HUES64 (cell line): Measurements from ENCODE around the gene HPDL. TPM values are rescaled to one million over a fixed set of nuclear protein-coding genes. Genes with fewer than 3 reads are reported as not detected.
A peak's percentile ranks its signal among the peaks of the same experiment; 100 is the strongest.
"Not testable (repeated sequence)": the region's sequence is repeated elsewhere in the genome, so short reads cannot be mapped to it uniquely, and the experiment has no call there.

Experiments
- H3K27ac ChIP-seq: 2 replicates; pipeline ENCODE4 v1.7.0; 2013; ENCODE audit warnings: low read depth, low read length, inconsistent platforms
- H3K27me3 ChIP-seq: 2 replicates; pipeline ENCODE4 v1.6.1; 2013; ENCODE audit warnings: mild to moderate bottlenecking, low read length; ENCODE audit not compliant: insufficient read depth
- H3K36me3 ChIP-seq: 2 replicates; pipeline ENCODE4 v1.6.1; 2013; ENCODE audit warnings: mild to moderate bottlenecking, low read length; ENCODE audit not compliant: insufficient read depth
- H3K4me1 ChIP-seq: 2 replicates; pipeline ENCODE4 v1.6.1; 2013; ENCODE audit warnings: mild to moderate bottlenecking, low read length, moderate library complexity; ENCODE audit not compliant: insufficient read depth
- H3K4me3 ChIP-seq: 2 replicates; pipeline ENCODE4 v1.5.1; 2013; ENCODE audit warnings: mild to moderate bottlenecking, low read length, moderate library complexity
- H3K9ac ChIP-seq: 2 replicates; pipeline ENCODE4 v1.6.1; 2013; ENCODE audit warnings: mild to moderate bottlenecking, low read depth, low read length
- H3K9me3 ChIP-seq: 2 replicates; pipeline ENCODE4 v1.6.1; 2013; ENCODE audit warnings: low read depth, low read length; ENCODE audit not compliant: insufficient read depth
- WGBS: fragments of 150-250, 120-280 bp; methylation state at CpG from one replicate; pipeline ENCODE4 v1.1.7; 2013; ENCODE audit warnings: missing lambda C conversion rate; 5-methylcytosine and 5-hydroxymethylcytosine counted together
- polyA plus RNA-seq, 2 experiments: library from polyadenylated mRNA; stranded (reverse); fragments of 50-300 nt; gene quantifications; one replicate each; pipeline ENCODE4 v1.2.3, GENCODE V29; 2013

The HPDL gene
- polyA plus RNA-seq (2013, experiment 1 of 2), result 3.2 TPM
- 3.9 TPM for polyA plus RNA-seq (2013, experiment 2 of 2)

- no peaks in the 10 kb centered on the region for H3K27me3 ChIP-seq
- peaks cover 27% of the 10 kb centered on the region for H3K4me1 ChIP-seq
- H3K36me3 ChIP-seq, result peaks cover 18% of the 10 kb centered on the region
- WGBS, result 85% methylated on average over 96 of the region's 96 CpGs
- peak within 1 kb of the TSS; percentile 40 for H3K9ac ChIP-seq
- no peaks in the 10 kb centered on the region for H3K9me3 ChIP-seq
- peak within 1 kb of the TSS; percentile 48 for H3K27ac ChIP-seq
- peak within 1 kb of the TSS; percentile 35 for H3K4me3 ChIP-seq
Observed at GRCh38 chr1:45326627-45327623, at the start of gene HPDL. TSS of gene HPDL (plus strand) at chr1:45326895. CDS start at chr1:45327149, 254 bp downstream.

GRCh38 chr1:45282351-45282750, 44.3 kb upstream of the HPDL start:
- peaks cover 9% of the 10 kb centered on the region for H3K9me3 ChIP-seq
- no peak overlapping the region for H3K4me3 ChIP-seq
- no peaks in the 10 kb centered on the region for H3K36me3 ChIP-seq
- H3K27me3 ChIP-seq, result no peaks in the 10 kb centered on the region
- H3K9ac ChIP-seq, result no peak overlapping the region
- H3K4me1 ChIP-seq, result no peaks in the 10 kb centered on the region
- WGBS, result 92% methylated on average over 2 of the region's 3 CpGs
- no peak overlapping the region for H3K27ac ChIP-seq

GRCh38 chr1:45284858-45285257, 41.8 kb upstream of the HPDL start:
- H3K9me3 ChIP-seq, H3K4me1 ChIP-seq, H3K27me3 ChIP-seq, H3K9ac ChIP-seq, H3K36me3 ChIP-seq, H3K27ac ChIP-seq, H3K4me3 ChIP-seq: not testable (repeated sequence)
- WGBS, result 83% methylated on average over 9 of the region's 9 CpGs

GRCh38 chr1:45286521-45286920, 40.2 kb upstream of the HPDL start:
- no CpG with 5 or more reads among the region's 3 CpGs for WGBS

GRCh38 chr1:45291002-45291401, 35.7 kb upstream of the HPDL start:
- not testable (repeated sequence) for H3K4me1 ChIP-seq, H3K36me3 ChIP-seq, H3K27me3 ChIP-seq, H3K27ac ChIP-seq, H3K9me3 ChIP-seq, H3K4me3 ChIP-seq, H3K9ac ChIP-seq
- 95% methylated on average over 6 of the region's 6 CpGs for WGBS

More at GRCh38 chr1:45286521-45286920, 40.2 kb upstream of the HPDL start:
- not testable (repeated sequence) for H3K4me1 ChIP-seq, H3K36me3 ChIP-seq, H3K4me3 ChIP-seq, H3K27me3 ChIP-seq, H3K27ac ChIP-seq, H3K9me3 ChIP-seq, H3K9ac ChIP-seq

GRCh38 chr1:45291716-45292115, 35.0 kb upstream of the HPDL start:
- no peaks in the 10 kb centered on the region for H3K36me3 ChIP-seq
- 89% methylated on average over 2 of the region's 2 CpGs for WGBS
- no peaks in the 10 kb centered on the region for H3K4me1 ChIP-seq
- H3K4me3 ChIP-seq, result no peak overlapping the region
- H3K9ac ChIP-seq, result no peak overlapping the region
- no peak overlapping the region for H3K27ac ChIP-seq
- no peaks in the 10 kb centered on the region for H3K9me3 ChIP-seq
- no peaks in the 10 kb centered on the region for H3K27me3 ChIP-seq

GRCh38 chr1:45297666-45298356, 28.9 kb upstream of the HPDL start:
- WGBS, result 86% methylated on average over 8 of the region's 8 CpGs
- no peak overlapping the region for H3K27ac ChIP-seq
- peaks cover 10% of the 10 kb centered on the region for H3K4me1 ChIP-seq
- H3K4me3 ChIP-seq, result no peak overlapping the region
- H3K36me3 ChIP-seq, result no peaks in the 10 kb centered on the region
- H3K9ac ChIP-seq, result no peak overlapping the region; the same call in 1 of the 2 replicates
- H3K9me3 ChIP-seq, result no peaks in the 10 kb centered on the region
- no peaks in the 10 kb centered on the region for H3K27me3 ChIP-seq

- H3K9ac ChIP-seq, result no peak overlapping the region
- 77% methylated on average over 1 of the region's 1 CpG for WGBS
- H3K27ac ChIP-seq, result no peak overlapping the region
- H3K36me3 ChIP-seq, result no peaks in the 10 kb centered on the region
- H3K9me3 ChIP-seq, result no peaks in the 10 kb centered on the region
- H3K4me3 ChIP-seq, result no peak overlapping the region
- peaks cover 13% of the 10 kb centered on the region for H3K4me1 ChIP-seq
- H3K27me3 ChIP-seq, result no peaks in the 10 kb centered on the region
Observed at GRCh38 chr1:45299296-45299695, 27.4 kb upstream of the HPDL start.

- Histone ChIP-seq H3K9me3 (no peaks in the 10 kb centered on the region), H3K27me3 (no peaks in the 10 kb centered on the region), H3K4me3 (no peak overlapping the region), H3K27ac (no peak overlapping the region), H3K36me3 (no peaks in the 10 kb centered on the region), H3K9ac (no peak overlapping the region), H3K4me1 (peaks cover 21% of the 10 kb centered on the region)
- whole genome bisulfite sequencing, result 74% methylated on average over 2 of the region's 4 CpGs
Observed at GRCh38 chr1:45299981-45300668, 26.6 kb upstream of the HPDL start.

- H3K4me1 ChIP-seq, result peaks cover 26% of the 10 kb centered on the region
- no peaks in the 10 kb centered on the region for H3K9me3 ChIP-seq
- H3K4me3 ChIP-seq, result no peak overlapping the region
- no peaks in the 10 kb centered on the region for H3K27me3 ChIP-seq
- H3K9ac ChIP-seq, result no peak overlapping the region
- no peaks in the 10 kb centered on the region for H3K36me3 ChIP-seq
- WGBS, result 79% methylated on average over 2 of the region's 2 CpGs
- no peak overlapping the region for H3K27ac ChIP-seq
Observed at GRCh38 chr1:45300669-45300997, 26.1 kb upstream of the HPDL start.
